ENCODE results near the gene DTNBP1. TPM values are rescaled to one million over a fixed set of nuclear protein-coding genes. Genes with fewer than 3 reads are reported as not detected.

The DTNBP1 gene
- total and polyA plus RNA-seq, 2 donors (not counting 1 experiment from before 2014, with no cell fraction given), result 9.9 to 13.6 TPM

GRCh38 chr6:15551262-15551661, 111.6 kb downstream of the DTNBP1 start:
- H3K79me2 ChIP-seq (ENCODE audit: control insufficient read depth, insufficient read depth, low read length), result no peaks in the 10 kb centered on the region
- H3K4me3 ChIP-seq (replicated peaks in 1 of 4; ENCODE audit: control extremely low read depth in 1 of 4, insufficient read depth in 1 of 4, low read depth in 3 of 4, low read length in 4 of 4), result no peak overlapping the region
- H3K27me3 ChIP-seq (ENCODE audit: control insufficient read depth, insufficient read depth, low read length), result no peaks in the 10 kb centered on the region
- no peak overlapping the region for H3K27ac ChIP-seq (ENCODE audit: insufficient read depth, low read length)
- TF ChIP-seq CTCF (conservative IDR thresholded peaks at IDR 0.05 in 1 of 2, IDR thresholded peaks at IDR 0.05 in 1 of 2; ENCODE audit: low read depth in 1 of 2, low read length in 2 of 2) (no peak), EZH2 (IDR thresholded peaks at IDR 0.05; ENCODE audit: low read length, missing control alignments) (no peak)
- H2AFZ ChIP-seq (ENCODE audit: low read length), result no peak overlapping the region
- H3K4me1 ChIP-seq (ENCODE audit: control insufficient read depth, extremely low read depth, insufficient read depth, low read length), result no peaks in the 10 kb centered on the region
- peaks cover 2% of the 10 kb centered on the region for H3K36me3 ChIP-seq (ENCODE audit: control insufficient read depth, insufficient read depth, low read length)
- no peak overlapping the region for H3K9ac ChIP-seq (ENCODE audit: insufficient read depth, low read length)
- DNase-seq (ENCODE audit: low read depth in 2 of 2), result no peak
- H3K4me2 ChIP-seq (ENCODE audit: extremely low read depth, insufficient read depth, low read length), result no peak overlapping the region
- no peaks in the 10 kb centered on the region for H3K9me3 ChIP-seq (ENCODE audit: control insufficient read depth, insufficient read depth, low read depth, low read length)
- no peaks in the 10 kb centered on the region for H4K20me1 ChIP-seq (ENCODE audit: control insufficient read depth, extremely low read depth, insufficient read depth, low read length)

GRCh38 chr6:15550546-15551123, 112.2 kb downstream of the DTNBP1 start:
- H3K9me3 ChIP-seq (ENCODE audit: control insufficient read depth, insufficient read depth, low read depth, low read length), result no peaks in the 10 kb centered on the region
- H4K20me1 ChIP-seq (ENCODE audit: control insufficient read depth, extremely low read depth, insufficient read depth, low read length), result no peaks in the 10 kb centered on the region
- H3K4me1 ChIP-seq (ENCODE audit: control insufficient read depth, extremely low read depth, insufficient read depth, low read length), result no peaks in the 10 kb centered on the region
- H3K4me3 ChIP-seq (replicated peaks in 1 of 4; ENCODE audit: control extremely low read depth in 1 of 4, insufficient read depth in 1 of 4, low read depth in 3 of 4, low read length in 4 of 4), result no peak overlapping the region
- no peak overlapping the region for H3K9ac ChIP-seq (ENCODE audit: insufficient read depth, low read length)
- no peak overlapping the region for H3K4me2 ChIP-seq (ENCODE audit: extremely low read depth, insufficient read depth, low read length)
- no peaks in the 10 kb centered on the region for H3K27me3 ChIP-seq (ENCODE audit: control insufficient read depth, insufficient read depth, low read length)
- no peak overlapping the region for H3K27ac ChIP-seq (ENCODE audit: insufficient read depth, low read length)
- H2AFZ ChIP-seq (ENCODE audit: low read length), result no peak overlapping the region
- H3K79me2 ChIP-seq (ENCODE audit: control insufficient read depth, insufficient read depth, low read length), result no peaks in the 10 kb centered on the region
- no peak for DNase-seq (ENCODE audit: low read depth in 2 of 2)
- TF ChIP-seq EZH2 (IDR thresholded peaks at IDR 0.05; ENCODE audit: low read length, missing control alignments) (no peak), CTCF (conservative IDR thresholded peaks at IDR 0.05 in 1 of 2, IDR thresholded peaks at IDR 0.05 in 1 of 2; ENCODE audit: low read depth in 1 of 2, low read length in 2 of 2) (no peak)
- H3K36me3 ChIP-seq (ENCODE audit: control insufficient read depth, insufficient read depth, low read length), result peaks cover 2% of the 10 kb centered on the region

DNA sequence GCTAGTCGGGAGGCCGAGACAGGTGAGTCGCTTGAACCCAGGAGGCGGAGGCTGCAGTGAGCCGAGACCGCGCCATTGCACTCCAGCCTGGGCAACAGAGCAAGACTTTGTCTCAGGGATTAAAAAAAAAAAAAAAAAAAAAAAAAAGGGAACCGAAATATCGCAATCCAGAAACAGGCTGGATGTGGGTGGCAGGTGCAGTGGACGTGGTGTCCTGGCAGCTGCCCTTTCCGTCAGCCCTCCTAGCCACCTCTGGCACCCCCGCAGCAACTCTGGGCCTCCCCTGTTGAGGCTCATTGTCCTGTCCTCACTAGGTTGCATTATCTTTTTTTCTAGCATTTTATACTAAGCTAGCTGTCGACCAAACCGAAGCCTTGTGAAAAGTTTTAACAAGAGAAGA, 113.5 kb downstream of the DTNBP1 start:
- Histone ChIP-seq H3K36me3 (ENCODE audit: control insufficient read depth, insufficient read depth, low read length) (peaks cover 2% of the 10 kb centered on the region), H3K9ac (ENCODE audit: insufficient read depth, low read length) (no peak overlapping the region), H3K4me2 (ENCODE audit: extremely low read depth, insufficient read depth, low read length) (no peak overlapping the region), H3K4me1 (ENCODE audit: control insufficient read depth, extremely low read depth, insufficient read depth, low read length) (no peaks in the 10 kb centered on the region), H3K4me3 (replicated peaks in 1 of 4; ENCODE audit: control extremely low read depth in 1 of 4, insufficient read depth in 1 of 4, low read depth in 3 of 4, low read length in 4 of 4) (no peak overlapping the region), H2AFZ (ENCODE audit: low read length) (no peak overlapping the region), H3K27me3 (ENCODE audit: control insufficient read depth, insufficient read depth, low read length) (no peaks in the 10 kb centered on the region), H4K20me1 (ENCODE audit: control insufficient read depth, extremely low read depth, insufficient read depth, low read length) (no peaks in the 10 kb centered on the region), H3K27ac (ENCODE audit: insufficient read depth, low read length) (no peak overlapping the region), H3K79me2 (ENCODE audit: control insufficient read depth, insufficient read depth, low read length) (no peaks in the 10 kb centered on the region), H3K9me3 (ENCODE audit: control insufficient read depth, insufficient read depth, low read depth, low read length) (no peaks in the 10 kb centered on the region)
- DNase-seq (ENCODE audit: low read depth in 2 of 2), result no peak
- TF ChIP-seq EZH2 (IDR thresholded peaks at IDR 0.05; ENCODE audit: low read length, missing control alignments), result no peak
- no peak for TF ChIP-seq CTCF (conservative IDR thresholded peaks at IDR 0.05 in 1 of 2, IDR thresholded peaks at IDR 0.05 in 1 of 2; ENCODE audit: low read depth in 1 of 2, low read length in 2 of 2)
